GM12873 (cell line): ENCODE measurements around the gene CACNA1F.

Experiments used
- TF ChIP-seq, protein P1 (sequence below): IDR thresholded peaks from 2 replicates; pipeline ENCODE4 v1.5.1; 2012; ENCODE audit warnings: low read depth, mild to moderate bottlenecking, moderate library complexity, low read length, control low read depth; ENCODE audit not compliant: insufficient read depth; ENCODE audit errors: missing control alignments

CACNA1F gene

DNA sequence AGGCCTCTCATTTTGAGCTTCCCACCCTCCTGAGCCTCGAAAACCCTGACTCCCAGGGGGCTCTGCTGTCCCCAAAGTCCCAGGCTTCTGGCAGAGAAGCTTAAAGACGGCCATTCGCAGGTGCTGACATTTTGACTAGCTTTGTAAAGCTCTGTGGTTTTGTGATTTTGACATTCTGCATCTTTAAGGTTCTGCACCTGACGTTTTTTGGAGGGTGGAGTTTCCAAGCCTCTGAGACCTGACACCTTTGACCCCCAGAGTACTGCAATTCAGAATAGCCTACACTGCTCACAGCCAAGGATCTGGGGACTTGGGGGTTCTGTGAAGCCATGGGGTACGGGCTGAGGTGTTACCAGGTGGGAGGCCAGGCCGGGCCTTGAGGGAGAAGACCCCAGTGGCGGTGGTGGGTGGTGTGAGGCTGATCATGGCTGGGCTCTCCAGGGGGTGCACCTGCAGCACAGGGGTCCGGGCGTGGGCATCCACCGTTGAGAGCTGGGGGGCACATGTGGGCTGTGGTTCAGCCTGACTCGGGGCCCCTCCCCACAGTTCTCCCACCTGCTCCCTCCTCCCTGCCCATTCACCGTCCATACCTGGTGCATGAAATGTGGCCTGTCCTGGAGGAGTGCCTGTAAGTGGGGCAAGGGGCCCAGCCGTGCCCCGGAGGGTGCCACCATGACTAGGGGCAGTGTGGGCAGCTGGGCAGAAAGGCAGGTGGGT lies 24.1 kb upstream of the CACNA1F start:
- TF ChIP-seq, protein P1, sequence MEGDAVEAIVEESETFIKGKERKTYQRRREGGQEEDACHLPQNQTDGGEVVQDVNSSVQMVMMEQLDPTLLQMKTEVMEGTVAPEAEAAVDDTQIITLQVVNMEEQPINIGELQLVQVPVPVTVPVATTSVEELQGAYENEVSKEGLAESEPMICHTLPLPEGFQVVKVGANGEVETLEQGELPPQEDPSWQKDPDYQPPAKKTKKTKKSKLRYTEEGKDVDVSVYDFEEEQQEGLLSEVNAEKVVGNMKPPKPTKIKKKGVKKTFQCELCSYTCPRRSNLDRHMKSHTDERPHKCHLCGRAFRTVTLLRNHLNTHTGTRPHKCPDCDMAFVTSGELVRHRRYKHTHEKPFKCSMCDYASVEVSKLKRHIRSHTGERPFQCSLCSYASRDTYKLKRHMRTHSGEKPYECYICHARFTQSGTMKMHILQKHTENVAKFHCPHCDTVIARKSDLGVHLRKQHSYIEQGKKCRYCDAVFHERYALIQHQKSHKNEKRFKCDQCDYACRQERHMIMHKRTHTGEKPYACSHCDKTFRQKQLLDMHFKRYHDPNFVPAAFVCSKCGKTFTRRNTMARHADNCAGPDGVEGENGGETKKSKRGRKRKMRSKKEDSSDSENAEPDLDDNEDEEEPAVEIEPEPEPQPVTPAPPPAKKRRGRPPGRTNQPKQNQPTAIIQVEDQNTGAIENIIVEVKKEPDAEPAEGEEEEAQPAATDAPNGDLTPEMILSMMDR, result no peak

DNA sequence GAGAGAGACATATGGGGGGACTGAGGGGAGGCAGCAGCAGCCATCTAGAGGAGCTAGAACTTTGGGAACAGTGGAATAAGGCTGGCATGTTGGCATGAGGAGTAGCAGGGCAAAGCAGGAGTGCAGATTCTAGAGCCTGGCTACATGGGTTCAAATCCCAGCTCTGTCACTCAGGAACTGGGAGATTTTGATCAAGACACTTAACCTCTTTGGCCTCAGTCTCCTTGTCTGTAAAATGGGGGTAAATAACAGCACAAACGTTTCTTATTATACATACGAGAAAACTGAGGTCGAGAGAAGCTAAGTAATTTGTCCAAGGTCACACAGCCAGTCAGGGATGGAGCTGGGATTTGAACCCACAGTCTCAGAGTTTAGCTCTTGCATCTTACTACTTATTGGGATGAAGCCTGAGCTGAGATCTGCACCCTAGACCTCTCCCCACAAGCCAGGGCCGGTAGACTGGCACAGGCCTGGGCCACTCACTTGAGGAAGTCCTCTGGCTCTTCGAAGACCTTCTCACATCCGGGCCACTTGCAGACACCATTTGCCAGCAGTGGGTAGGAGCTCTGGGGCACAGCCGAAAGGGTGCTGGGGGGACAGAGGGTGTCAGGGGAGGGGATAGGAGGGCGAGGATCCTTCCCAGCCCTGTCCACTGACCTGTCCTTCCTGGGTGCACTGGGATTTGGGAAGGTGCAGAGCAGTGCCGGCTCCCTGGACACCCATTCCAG lies 23.3 kb upstream of the CACNA1F start:
- TF ChIP-seq, protein P1, result no peak

DNA sequence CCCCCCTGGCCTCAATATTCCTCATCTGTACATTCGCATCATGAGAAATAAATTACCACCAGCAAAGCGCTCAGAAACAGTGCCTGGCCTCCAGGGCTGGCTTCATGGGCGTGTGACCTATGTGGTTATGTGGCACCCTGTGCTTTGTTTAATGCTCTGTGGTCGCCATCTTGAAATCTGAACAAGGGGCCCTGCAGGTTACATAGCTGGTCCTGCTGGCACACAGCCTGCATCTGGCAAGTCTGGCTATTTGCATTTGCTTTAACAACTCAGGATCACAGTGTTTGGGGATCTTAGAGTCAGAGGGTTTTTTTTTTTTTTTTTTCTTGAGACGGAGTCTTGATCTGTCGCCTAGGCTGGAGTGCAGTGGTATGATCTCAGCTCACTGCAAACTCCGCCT lies 21.5 kb upstream of the CACNA1F start:
- TF ChIP-seq, protein P1, result no peak

DNA sequence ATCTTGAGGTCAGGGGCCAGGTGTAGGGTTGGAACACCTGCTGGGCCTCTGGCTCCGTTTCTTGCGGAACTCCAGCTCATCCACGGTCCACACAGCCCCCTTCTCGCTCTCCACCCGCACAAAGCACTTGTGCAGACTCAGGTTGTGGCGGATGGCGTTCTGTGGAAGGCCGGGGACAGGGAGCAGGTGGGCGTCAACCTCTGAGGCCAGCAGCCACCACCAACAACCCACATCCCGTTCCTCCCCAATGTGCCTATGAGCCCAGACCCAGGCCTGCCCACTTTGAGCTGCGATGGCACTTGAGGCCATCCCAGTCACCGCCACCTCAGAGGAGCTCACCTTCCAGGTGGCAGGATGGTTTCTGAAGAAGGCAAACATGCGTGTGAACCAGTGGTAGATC lies 18.2 kb upstream of the CACNA1F start:
- TF ChIP-seq, protein P1, result no peak

DNA sequence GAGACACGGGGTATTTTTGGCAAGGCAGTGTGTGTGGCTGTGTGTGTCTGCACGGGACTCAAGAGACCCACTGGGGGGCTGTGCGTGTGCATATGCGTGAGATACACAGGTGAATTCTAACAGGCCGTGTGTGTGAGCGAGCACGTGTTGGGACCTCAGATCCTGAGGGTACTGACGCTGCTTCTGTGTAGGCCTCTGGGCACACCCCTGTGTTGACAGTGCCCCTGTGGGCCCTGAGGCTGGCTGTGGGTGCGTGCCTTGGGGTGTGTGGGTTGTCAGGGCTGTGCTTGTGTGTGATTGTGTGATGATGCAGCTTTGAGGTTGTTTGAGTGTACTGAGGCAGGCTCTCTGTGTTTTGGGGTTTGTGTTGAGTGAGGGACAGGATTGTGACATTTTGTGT lies 17.4 kb upstream of the CACNA1F start:
- TF ChIP-seq, protein P1, result no peak

DNA sequence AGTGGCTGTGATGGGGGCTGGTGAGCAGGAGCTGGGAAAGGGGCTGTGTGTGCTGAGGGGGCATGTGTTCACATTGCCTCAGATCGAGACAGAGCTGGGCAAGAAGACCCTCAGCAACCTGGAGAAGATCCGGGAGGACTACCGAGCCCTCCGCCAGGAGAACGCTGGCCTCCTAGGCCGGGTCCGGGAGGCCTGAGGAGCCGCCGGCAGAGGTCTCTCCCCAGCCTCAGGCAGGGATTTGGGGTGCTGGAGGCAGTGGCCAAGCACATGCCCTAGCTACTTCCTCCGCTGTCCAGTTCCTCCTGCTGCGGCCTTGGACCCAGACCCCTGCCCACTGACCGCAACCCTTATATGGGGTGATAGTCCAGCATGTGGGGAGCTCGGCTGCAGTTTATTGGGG lies 16.9 kb upstream of the CACNA1F start:
- TF ChIP-seq, protein P1, result no peak

DNA sequence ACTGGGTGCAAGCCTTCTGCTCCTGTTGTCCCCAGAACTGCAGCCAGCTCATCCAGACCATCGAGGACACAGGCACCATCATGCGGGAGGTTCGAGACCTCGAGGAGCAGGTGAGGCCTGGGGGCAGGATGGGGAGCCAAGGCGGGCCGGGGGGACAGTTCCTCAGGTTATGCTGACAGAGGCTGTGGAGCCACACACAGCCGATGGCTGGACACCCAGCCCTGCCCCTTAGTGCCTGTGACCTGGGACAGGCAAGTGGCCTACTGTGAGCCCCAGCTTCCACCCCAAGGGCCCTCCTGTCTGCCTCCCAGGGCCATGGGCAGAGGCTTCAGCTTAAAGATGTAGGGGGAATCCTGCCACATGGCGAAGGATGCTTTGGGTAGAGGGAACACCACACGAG lies 16.5 kb upstream of the CACNA1F start:
- TF ChIP-seq, protein P1, result no peak
